Measurements from ENCODE around the gene HCCS.

The HCCS gene

DNA sequence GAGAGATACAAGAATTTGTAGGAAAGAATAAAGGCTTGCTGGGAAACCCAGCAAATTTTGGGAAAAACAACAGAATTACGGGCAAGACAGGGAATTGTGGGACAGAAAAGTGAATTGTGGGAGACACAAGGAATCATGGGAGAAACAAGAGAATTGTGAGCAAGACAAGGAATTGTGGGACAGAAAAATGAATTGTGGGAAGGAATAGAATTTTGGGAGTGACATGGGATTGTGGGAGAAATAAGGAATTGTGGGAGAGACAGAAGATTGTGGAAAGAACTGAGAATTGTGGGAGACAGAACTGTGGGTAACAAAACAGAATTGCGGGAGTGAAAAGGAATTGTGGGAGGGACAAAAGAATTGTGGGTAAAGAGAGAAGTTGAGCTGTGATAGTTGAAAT lies 1.2 kb upstream of the HCCS start:
- Histone ChIP-seq H3K36me3 (ENCODE audit: insufficient read depth, low read length) (peaks cover 12% of the 10 kb centered on the region; the same call in 1 of the 2 replicates), H3K9me2 (ENCODE audit: low read depth, low read length) (no peaks in the 10 kb centered on the region), H3K79me2 (ENCODE audit: insufficient read depth, low read length) (no peaks in the 10 kb centered on the region), H3K9me3 (ENCODE audit: low read length) (no peaks in the 10 kb centered on the region), H3K4me1 (ENCODE audit: insufficient read depth, low read length, severe bottlenecking) (peaks cover 27% of the 10 kb centered on the region), H3K4me3 (ENCODE audit: low read depth, low read length, poor library complexity, severe bottlenecking) (peak overlapping the region; percentile 72), H4K20me1 (ENCODE audit: insufficient read depth, low read length) (no peaks in the 10 kb centered on the region), H3F3A (ENCODE audit: insufficient read depth, low read length) (no peaks in the 10 kb centered on the region), H3K27ac (ENCODE audit: low read depth, low read length, poor library complexity, severe bottlenecking) (no peak overlapping the region), H3K9ac (ENCODE audit: low read length) (no peak overlapping the region; the same call in 1 of the 2 replicates), H3K4me2 (ENCODE audit: low read length) (peak overlapping the region; percentile 68), H3K27me3 (ENCODE audit: insufficient read depth, low read length) (no peaks in the 10 kb centered on the region), H2AFZ (ENCODE audit: low read length) (no peak overlapping the region)
- TF ChIP-seq EZH2 (IDR thresholded peaks at IDR 0.05; ENCODE audit: borderline replicate concordance, low read length): no peak
- TF ChIP-seq, protein P1, sequence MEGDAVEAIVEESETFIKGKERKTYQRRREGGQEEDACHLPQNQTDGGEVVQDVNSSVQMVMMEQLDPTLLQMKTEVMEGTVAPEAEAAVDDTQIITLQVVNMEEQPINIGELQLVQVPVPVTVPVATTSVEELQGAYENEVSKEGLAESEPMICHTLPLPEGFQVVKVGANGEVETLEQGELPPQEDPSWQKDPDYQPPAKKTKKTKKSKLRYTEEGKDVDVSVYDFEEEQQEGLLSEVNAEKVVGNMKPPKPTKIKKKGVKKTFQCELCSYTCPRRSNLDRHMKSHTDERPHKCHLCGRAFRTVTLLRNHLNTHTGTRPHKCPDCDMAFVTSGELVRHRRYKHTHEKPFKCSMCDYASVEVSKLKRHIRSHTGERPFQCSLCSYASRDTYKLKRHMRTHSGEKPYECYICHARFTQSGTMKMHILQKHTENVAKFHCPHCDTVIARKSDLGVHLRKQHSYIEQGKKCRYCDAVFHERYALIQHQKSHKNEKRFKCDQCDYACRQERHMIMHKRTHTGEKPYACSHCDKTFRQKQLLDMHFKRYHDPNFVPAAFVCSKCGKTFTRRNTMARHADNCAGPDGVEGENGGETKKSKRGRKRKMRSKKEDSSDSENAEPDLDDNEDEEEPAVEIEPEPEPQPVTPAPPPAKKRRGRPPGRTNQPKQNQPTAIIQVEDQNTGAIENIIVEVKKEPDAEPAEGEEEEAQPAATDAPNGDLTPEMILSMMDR (IDR thresholded peaks at IDR 0.05; ENCODE audit: low read length): no peak

DNA sequence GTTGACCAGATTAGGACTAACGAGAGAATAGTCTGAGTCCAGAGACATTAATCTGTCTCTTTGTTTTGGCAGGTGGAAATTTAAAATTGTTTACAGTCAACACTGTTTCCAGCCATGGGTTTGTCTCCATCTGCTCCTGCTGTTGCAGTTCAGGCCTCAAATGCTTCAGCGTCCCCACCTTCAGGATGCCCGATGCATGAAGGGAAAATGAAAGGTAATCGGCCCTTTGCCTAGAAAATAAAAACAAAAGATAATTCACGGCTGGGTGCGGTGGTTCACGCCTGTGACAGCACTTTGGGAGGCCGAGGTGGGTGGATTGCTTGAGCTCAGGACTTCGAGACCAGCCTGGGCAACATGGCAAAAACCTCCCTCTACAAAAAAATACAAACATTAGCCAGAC lies 815 bp downstream of the HCCS start:
- Histone ChIP-seq H3K4me2 (ENCODE audit: low read length) (peak overlapping the region; percentile 62), H3K9me3 (ENCODE audit: low read length) (no peaks in the 10 kb centered on the region), H3K9me2 (ENCODE audit: low read depth, low read length) (no peaks in the 10 kb centered on the region), H3K4me1 (ENCODE audit: insufficient read depth, low read length, severe bottlenecking) (peaks cover 27% of the 10 kb centered on the region), H3F3A (ENCODE audit: insufficient read depth, low read length) (no peaks in the 10 kb centered on the region), H4K20me1 (ENCODE audit: insufficient read depth, low read length) (no peaks in the 10 kb centered on the region), H3K4me3 (ENCODE audit: low read depth, low read length, poor library complexity, severe bottlenecking) (peak overlapping the region; percentile 72), H3K79me2 (ENCODE audit: insufficient read depth, low read length) (no peaks in the 10 kb centered on the region), H2AFZ (ENCODE audit: low read length) (no peak overlapping the region), H3K27ac (ENCODE audit: low read depth, low read length, poor library complexity, severe bottlenecking) (peak overlapping the region; percentile 53), H3K36me3 (ENCODE audit: insufficient read depth, low read length) (peaks cover 32% of the 10 kb centered on the region), H3K27me3 (ENCODE audit: insufficient read depth, low read length) (no peaks in the 10 kb centered on the region), H3K9ac (ENCODE audit: low read length) (peak overlapping the region; percentile 82)
- TF ChIP-seq EZH2 (IDR thresholded peaks at IDR 0.05; ENCODE audit: borderline replicate concordance, low read length): no peak
- TF ChIP-seq, protein P1 (IDR thresholded peaks at IDR 0.05; ENCODE audit: low read length): no peak

DNA sequence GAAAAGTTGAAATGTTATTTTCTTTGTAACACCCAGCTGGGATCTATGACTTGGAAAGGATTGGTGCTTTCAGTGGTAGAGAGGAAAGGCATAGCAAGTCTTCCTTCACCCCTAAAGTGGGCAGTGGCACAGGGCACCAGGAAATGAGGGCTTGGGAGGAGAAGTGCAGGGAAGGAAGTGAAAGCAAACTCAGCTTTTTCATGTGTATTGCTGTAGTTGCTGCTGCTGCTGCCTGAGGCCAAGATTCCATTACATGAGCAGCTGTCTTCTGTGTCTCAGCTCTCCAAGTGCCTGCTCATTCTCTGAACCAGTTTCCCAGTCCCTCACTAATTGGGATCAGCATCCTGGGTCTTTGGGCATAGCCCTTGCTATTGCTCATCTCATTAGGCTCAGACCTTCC lies 2.6 kb downstream of the HCCS start:
- Histone ChIP-seq H3K36me3 (ENCODE audit: insufficient read depth, low read length) (peaks cover 50% of the 10 kb centered on the region), H3K27ac (ENCODE audit: low read depth, low read length, poor library complexity, severe bottlenecking) (peak overlapping the region; percentile 17)
- TF ChIP-seq EZH2 (IDR thresholded peaks at IDR 0.05; ENCODE audit: borderline replicate concordance, low read length): no peak
- TF ChIP-seq, protein P1 (IDR thresholded peaks at IDR 0.05; ENCODE audit: low read length): no peak

More for the DNA sequence above, 2.6 kb downstream of the HCCS start:
- H3K4me1 ChIP-seq (ENCODE audit: insufficient read depth, low read length, severe bottlenecking): peaks cover 27% of the 10 kb centered on the region
- H4K20me1 ChIP-seq (ENCODE audit: insufficient read depth, low read length): no peaks in the 10 kb centered on the region
- no peak overlapping the region for H3K4me3 ChIP-seq (ENCODE audit: low read depth, low read length, poor library complexity, severe bottlenecking)
- H3F3A ChIP-seq (ENCODE audit: insufficient read depth, low read length): no peaks in the 10 kb centered on the region
- no peaks in the 10 kb centered on the region for H3K9me3 ChIP-seq (ENCODE audit: low read length)
- peak overlapping the region; percentile 19; the same call in 1 of the 2 replicates for H3K4me2 ChIP-seq (ENCODE audit: low read length)
- no peaks in the 10 kb centered on the region for H3K9me2 ChIP-seq (ENCODE audit: low read depth, low read length)
- no peak overlapping the region for H3K9ac ChIP-seq (ENCODE audit: low read length)
- H3K79me2 ChIP-seq (ENCODE audit: insufficient read depth, low read length): no peaks in the 10 kb centered on the region
- H3K27me3 ChIP-seq (ENCODE audit: insufficient read depth, low read length): no peaks in the 10 kb centered on the region
- no peak overlapping the region for H2AFZ ChIP-seq (ENCODE audit: low read length)

Measured in OCI-LY1 (cell line).